GM12874 (cell line): ENCODE data around the gene MAPRE2.

Experiments
- CTCF ChIP-seq: IDR thresholded peaks from 2 replicates; pipeline ENCODE4 v1.5.1; 2011; ENCODE audit warnings: low read depth, mild to moderate bottlenecking, control low read depth, low read length, moderate library complexity; ENCODE audit not compliant: insufficient read depth

The MAPRE2 gene

GRCh38 chr18:35062408-35062807, 21.2 kb downstream of the MAPRE2 start:
- no peak for TF ChIP-seq CTCF

- TF ChIP-seq CTCF: no peak
Measured at GRCh38 chr18:35063875-35064690, 22.9 kb downstream of the MAPRE2 start.

- TF ChIP-seq CTCF: no peak
Measured at GRCh38 chr18:35067454-35067853, 26.2 kb downstream of the MAPRE2 start.

- TF ChIP-seq CTCF: no peak
Measured at GRCh38 chr18:35071819-35072247, 30.6 kb downstream of the MAPRE2 start.

- no peak for TF ChIP-seq CTCF
Measured at GRCh38 chr18:35072616-35073015, 31.4 kb downstream of the MAPRE2 start.

- TF ChIP-seq CTCF: no peak
Measured at GRCh38 chr18:35073186-35074105, 32.2 kb downstream of the MAPRE2 start.

GRCh38 chr18:35074581-35074980, 33.4 kb downstream of the MAPRE2 start:
- no peak for TF ChIP-seq CTCF
